IPS-15b (cell line): ENCODE results near the gene ZBTB7C.
A peak's percentile ranks its signal among the peaks of the same experiment; 100 is the strongest.

Experiments used
- H3K27me3 ChIP-seq: one replicate; pipeline ENCODE4 v1.6.1; 2013; ENCODE audit warnings: low read length; ENCODE audit not compliant: control insufficient read depth, insufficient read depth
- H3K36me3 ChIP-seq: one replicate; pipeline ENCODE4 v1.6.1; 2013; ENCODE audit warnings: low read length; ENCODE audit not compliant: control insufficient read depth, insufficient read depth
- H3K4me1 ChIP-seq: one replicate; pipeline ENCODE4 v1.6.1; 2013; ENCODE audit warnings: mild to moderate bottlenecking, low read length; ENCODE audit not compliant: control insufficient read depth, insufficient read depth
- H3K4me3 ChIP-seq: one replicate; pipeline ENCODE4 v1.5.1; 2013; ENCODE audit warnings: low read depth, low read length
- H3K9ac ChIP-seq: one replicate; pipeline ENCODE4 v1.6.1; 2013; ENCODE audit warnings: low read depth, mild to moderate bottlenecking, low read length
- H3K9me3 ChIP-seq: one replicate; pipeline ENCODE4 v1.6.1; 2013; ENCODE audit warnings: mild to moderate bottlenecking, low read length; ENCODE audit not compliant: control insufficient read depth, insufficient read depth

ZBTB7C gene

GRCh38 chr18:48166336-48166875 is 242.8 kb downstream of the ZBTB7C start:
- no peak overlapping the region for H3K4me3 ChIP-seq
- no peak overlapping the region for H3K9ac ChIP-seq
- no peaks in the 10 kb centered on the region for H3K9me3 ChIP-seq
- peaks cover 29% of the 10 kb centered on the region for H3K27me3 ChIP-seq
- no peaks in the 10 kb centered on the region for H3K36me3 ChIP-seq
- peaks cover 8% of the 10 kb centered on the region for H3K4me1 ChIP-seq

DNA sequence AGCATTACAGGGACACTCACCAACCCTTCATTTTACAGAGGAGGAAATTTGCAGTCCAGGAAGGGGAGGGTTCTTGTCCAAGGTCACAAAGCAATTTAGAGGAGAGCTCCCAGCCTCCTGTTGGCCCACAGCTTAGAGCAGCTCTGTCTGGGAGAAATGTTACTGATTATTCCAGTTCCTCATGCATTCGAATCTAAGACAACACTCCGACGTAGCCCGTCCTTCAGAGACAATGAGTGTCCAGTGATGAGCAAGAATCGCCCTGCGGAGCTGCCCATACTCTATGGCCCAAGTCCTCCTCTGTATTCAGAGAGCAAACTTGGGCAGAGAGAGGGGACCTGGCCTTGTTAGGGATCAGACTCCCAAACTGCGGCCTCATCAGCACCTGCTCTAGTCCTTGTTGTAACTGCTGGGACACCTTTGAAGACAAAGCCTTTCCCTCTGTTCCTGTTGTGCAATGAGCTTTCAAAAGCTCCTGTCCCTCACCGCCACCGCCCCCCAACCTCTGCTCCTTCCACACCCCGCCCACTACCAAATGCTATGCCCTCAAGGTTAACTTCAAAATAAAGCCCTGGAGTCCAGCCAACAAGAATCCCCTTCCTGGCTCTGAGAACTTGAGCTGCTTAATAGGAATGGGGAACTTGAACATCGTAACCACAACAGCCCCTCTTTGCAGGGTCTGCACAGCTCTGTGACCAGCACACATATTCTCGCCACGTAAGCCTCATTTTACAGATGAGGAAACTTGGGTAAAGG is 243.9 kb downstream of the ZBTB7C start:
- H3K4me3 ChIP-seq, result no peak overlapping the region
- no peaks in the 10 kb centered on the region for H3K36me3 ChIP-seq
- H3K9ac ChIP-seq, result no peak overlapping the region
- H3K4me1 ChIP-seq, result peaks cover 9% of the 10 kb centered on the region
- no peaks in the 10 kb centered on the region for H3K9me3 ChIP-seq
- H3K27me3 ChIP-seq, result peaks cover 34% of the 10 kb centered on the region

DNA sequence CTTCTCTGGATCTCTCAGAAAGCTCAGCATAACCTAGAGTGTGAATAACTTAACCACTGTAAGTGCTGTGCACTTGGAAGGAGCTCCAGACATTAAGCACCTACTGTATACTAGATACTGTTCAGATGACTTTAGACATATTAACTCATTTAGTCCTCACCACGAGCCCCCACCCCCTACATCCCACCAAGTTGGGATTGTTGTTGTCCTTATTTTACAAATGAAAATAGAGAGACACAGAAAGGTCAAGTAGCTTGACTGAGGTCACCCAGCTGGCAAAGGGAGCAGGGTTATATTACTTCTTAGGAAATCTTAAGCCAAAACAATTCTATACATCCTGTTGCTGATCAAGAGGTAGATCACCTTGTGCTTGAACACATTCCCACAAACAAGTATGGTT is 244.5 kb downstream of the ZBTB7C start:
- H3K27me3 ChIP-seq, result peaks cover 40% of the 10 kb centered on the region
- H3K36me3 ChIP-seq, result no peaks in the 10 kb centered on the region
- H3K4me3 ChIP-seq, result no peak overlapping the region
- H3K9me3 ChIP-seq, result no peaks in the 10 kb centered on the region
- peaks cover 9% of the 10 kb centered on the region for H3K4me1 ChIP-seq
- H3K9ac ChIP-seq, result no peak overlapping the region

- peaks cover 46% of the 10 kb centered on the region for H3K27me3 ChIP-seq
These were observed 245.1 kb downstream of the ZBTB7C start for GRCh38 chr18:48164116-48164515.

DNA sequence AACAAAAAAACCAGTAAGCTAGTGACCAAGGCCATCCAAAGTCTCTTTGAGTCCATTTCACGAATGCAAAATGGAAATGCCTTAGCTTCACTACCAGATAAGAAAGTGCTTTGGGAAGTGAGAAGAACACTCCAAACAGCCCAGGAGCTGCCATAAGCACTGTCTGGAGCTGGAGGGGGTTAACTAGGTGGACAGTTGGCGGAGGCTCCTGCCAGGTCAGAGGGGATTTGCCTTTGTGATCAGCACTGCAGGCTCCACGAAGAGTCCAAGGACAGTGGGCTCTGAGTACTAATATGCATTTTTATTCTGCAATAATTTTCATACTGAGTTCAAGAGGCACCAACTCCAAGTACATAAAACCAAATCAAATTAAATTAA is 245.5 kb downstream of the ZBTB7C start:
- Histone ChIP-seq H3K27me3 (peaks cover 50% of the 10 kb centered on the region), H3K4me3 (no peak overlapping the region), H3K4me1 (peaks cover 9% of the 10 kb centered on the region), H3K36me3 (no peaks in the 10 kb centered on the region), H3K9me3 (no peaks in the 10 kb centered on the region), H3K9ac (no peak overlapping the region)

More at GRCh38 chr18:48164116-48164515, 245.1 kb downstream of the ZBTB7C start:
- H3K36me3 ChIP-seq, result no peaks in the 10 kb centered on the region
- H3K4me1 ChIP-seq, result peaks cover 9% of the 10 kb centered on the region
- H3K9ac ChIP-seq, result no peak overlapping the region
- H3K9me3 ChIP-seq, result no peaks in the 10 kb centered on the region
- no peak overlapping the region for H3K4me3 ChIP-seq

GRCh38 chr18:48162956-48163737 is 246.0 kb downstream of the ZBTB7C start:
- Histone ChIP-seq H3K36me3 (no peaks in the 10 kb centered on the region), H3K4me1 (peaks cover 9% of the 10 kb centered on the region), H3K9ac (no peak overlapping the region), H3K27me3 (peaks cover 56% of the 10 kb centered on the region), H3K9me3 (no peaks in the 10 kb centered on the region), H3K4me3 (no peak overlapping the region)

DNA sequence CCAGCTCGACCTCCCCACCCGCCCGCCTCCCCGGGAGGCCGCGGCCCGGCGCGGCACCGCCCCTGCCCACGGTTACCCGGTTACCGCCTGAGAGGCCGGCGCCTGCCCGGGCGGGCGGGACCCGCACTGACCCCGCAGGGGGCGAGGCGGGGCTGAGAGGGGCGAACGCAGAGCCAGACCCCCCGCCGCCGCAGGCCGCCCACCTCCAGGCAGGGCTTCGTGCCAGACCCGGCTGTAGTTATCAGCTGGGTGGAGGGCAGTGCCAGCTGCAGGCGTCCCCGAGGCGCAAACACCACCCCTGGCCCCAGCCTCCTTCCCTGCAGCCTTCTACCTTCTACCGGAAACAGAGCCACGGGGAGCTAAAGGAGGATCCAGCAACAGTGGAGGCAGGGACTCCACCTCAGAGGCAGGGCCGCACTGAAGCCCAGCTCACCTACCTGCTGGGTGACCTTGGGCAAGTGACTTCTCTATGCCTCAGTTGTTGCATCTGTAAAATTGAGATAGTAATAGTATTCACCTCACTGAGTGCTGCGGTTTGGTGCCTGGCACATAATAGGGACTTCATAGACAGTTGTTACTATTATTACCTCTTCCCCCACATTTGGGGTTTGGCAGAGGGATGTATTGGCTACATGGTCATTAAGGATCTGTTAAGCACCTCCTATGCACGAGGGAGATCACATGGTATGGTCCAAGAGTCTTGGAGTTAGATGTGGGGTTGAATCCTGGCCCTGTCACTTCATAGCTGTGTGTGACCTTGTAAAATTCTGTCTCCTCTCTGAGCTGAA is 247.1 kb downstream of the ZBTB7C start:
- Histone ChIP-seq H3K36me3 (no peaks in the 10 kb centered on the region), H3K4me1 (peaks cover 9% of the 10 kb centered on the region), H3K4me3 (peak overlapping the region; percentile 59), H3K9ac (no peak overlapping the region), H3K9me3 (no peaks in the 10 kb centered on the region), H3K27me3 (peaks cover 66% of the 10 kb centered on the region)

DNA sequence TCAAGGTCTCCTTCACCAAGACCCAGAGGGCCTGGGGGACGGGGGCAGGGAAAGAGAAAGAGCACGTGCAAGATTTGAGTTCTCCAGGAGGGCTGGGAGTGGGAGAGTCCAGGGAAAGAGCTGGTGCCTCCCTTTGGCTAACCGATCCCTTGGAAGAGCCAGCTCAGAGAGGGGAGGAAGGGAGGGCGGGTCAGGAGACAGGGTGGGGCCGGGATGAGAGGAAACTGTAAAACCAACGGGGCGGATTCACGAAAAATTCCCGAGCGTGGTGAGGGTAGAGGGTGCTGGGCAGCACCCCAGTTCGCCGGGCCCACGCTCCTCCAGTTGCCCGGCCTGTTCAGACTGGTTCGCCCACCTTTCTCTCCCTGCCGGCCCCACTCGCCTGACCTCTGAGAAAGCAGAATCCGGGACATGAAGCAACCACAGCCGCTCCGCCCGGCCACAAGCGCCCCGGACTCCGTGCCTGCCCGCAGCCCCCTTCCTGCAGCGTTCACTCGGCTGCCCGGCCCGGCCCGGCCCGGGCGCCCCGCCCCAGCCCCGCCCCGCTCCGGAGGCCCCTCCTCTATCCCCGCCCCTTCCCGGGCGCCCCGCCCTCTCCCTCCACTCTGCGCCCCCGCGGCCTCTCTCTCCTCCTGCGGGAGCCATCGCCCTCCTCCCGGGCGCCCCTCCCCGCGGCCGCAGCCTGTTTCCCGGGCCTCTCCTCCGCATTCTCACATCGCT is 247.8 kb downstream of the ZBTB7C start:
- Histone ChIP-seq H3K36me3 (no peaks in the 10 kb centered on the region), H3K4me3 (peak overlapping the region; percentile 60), H3K27me3 (peaks cover 71% of the 10 kb centered on the region), H3K4me1 (peaks cover 9% of the 10 kb centered on the region), H3K9ac (no peak overlapping the region), H3K9me3 (no peaks in the 10 kb centered on the region)

GRCh38 chr18:48160622-48161021 is 248.6 kb downstream of the ZBTB7C start:
- H3K4me3 ChIP-seq, result no peak overlapping the region
- H3K9me3 ChIP-seq, result no peaks in the 10 kb centered on the region
- no peaks in the 10 kb centered on the region for H3K36me3 ChIP-seq
- peaks cover 71% of the 10 kb centered on the region for H3K27me3 ChIP-seq
- H3K9ac ChIP-seq, result no peak overlapping the region
- peaks cover 9% of the 10 kb centered on the region for H3K4me1 ChIP-seq

DNA sequence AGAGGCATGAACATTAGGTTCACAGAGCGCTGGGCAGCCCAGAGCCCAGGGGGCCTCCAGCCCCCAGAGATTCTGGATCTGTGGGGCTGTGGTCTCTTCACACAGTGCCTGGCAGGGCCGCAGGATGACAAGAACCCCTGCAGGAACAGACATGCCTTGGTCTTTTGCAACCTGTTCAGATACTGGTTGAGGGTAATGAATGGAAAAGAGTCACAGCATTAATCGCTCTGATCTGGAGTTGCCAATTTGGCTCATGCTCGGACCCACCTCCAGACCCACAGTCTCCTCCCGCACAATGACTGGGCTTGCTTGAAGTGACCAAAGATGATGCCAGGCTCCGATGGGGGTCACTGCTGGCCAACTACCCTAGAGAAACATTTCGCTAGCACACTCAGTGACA is 249.4 kb downstream of the ZBTB7C start:
- peaks cover 65% of the 10 kb centered on the region for H3K27me3 ChIP-seq
- H3K9ac ChIP-seq, result no peak overlapping the region
- peaks cover 8% of the 10 kb centered on the region for H3K4me1 ChIP-seq
- no peaks in the 10 kb centered on the region for H3K36me3 ChIP-seq
- no peak overlapping the region for H3K4me3 ChIP-seq
- H3K9me3 ChIP-seq, result no peaks in the 10 kb centered on the region

DNA sequence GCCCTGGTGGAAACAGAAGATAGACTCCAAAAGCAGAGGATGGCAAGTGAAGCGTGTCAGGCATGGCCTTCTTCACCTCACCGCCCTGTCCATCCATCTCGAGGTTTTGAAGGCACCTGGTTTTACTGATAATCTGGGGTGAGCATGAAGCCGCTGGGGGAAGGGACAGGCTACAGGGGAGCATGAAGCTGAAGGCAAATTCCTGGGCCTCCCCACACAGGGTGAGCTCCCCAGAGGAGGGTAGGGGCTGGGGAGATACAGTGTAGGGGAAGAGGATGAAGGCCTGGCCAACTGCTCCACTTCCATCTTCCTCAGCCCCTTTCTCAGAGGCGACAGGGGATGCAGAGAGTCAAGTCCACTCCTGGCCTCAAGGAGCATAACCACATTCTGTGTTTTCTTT is 250.5 kb downstream of the ZBTB7C start:
- Histone ChIP-seq H3K4me3 (no peak overlapping the region), H3K4me1 (peaks cover 4% of the 10 kb centered on the region), H3K27me3 (peaks cover 57% of the 10 kb centered on the region)

More for the DNA sequence above, 250.5 kb downstream of the ZBTB7C start:
- Histone ChIP-seq H3K9ac (no peak overlapping the region), H3K36me3 (no peaks in the 10 kb centered on the region), H3K9me3 (no peaks in the 10 kb centered on the region)
